GM23338 (cell line): Measurements from ENCODE around the gene CAMP. TPM values are rescaled to one million over a fixed set of nuclear protein-coding genes. Genes with fewer than 3 reads are reported as not detected.

ENCODE experiments used
- ATAC-seq: fragments of 200-7000 bp; cut with Tn5 transposase; 3 replicates; pipeline ENCODE4 v1.9.1; 2020
- DNase-seq: peaks from one replicate; pipeline ENCODE4 v3.0.0-alpha.2; 2015; ENCODE audit warnings: low spot score
- H2AFZ ChIP-seq: fragments of 200-600 bp; sonication (generic); 2 replicates; pipeline ENCODE4 v1.8.0; 2016; ENCODE audit warnings: antibody characterized with exemption, mild to moderate bottlenecking, moderate library complexity
- H3F3A ChIP-seq: fragments of 200-600 bp; sonication (generic); replicated peaks from 2 replicates; pipeline ENCODE4 v1.8.0; 2017; ENCODE audit warnings: antibody characterized with exemption, mixed run types, low read depth
- H3K27ac ChIP-seq: fragments of 200-600 bp; sonication (generic); 2 replicates; pipeline ENCODE4 v1.6.1; 2016; ENCODE audit warnings: low read depth
- H3K27me3 ChIP-seq: fragments of 200-600 bp; sonication (generic); 2 replicates; pipeline ENCODE4 v1.8.0; 2016; ENCODE audit warnings: mild to moderate bottlenecking, mixed run types, moderate library complexity; ENCODE audit not compliant: insufficient read depth
- H3K36me3 ChIP-seq: fragments of 200-600 bp; sonication (generic); 2 replicates; pipeline ENCODE4 v1.8.0; 2016; ENCODE audit warnings: mild to moderate bottlenecking; ENCODE audit not compliant: insufficient read depth
- H3K4me1 ChIP-seq: fragments of 200-600 bp; sonication (generic); 2 replicates; pipeline ENCODE4 v1.8.0; 2016; ENCODE audit warnings: mild to moderate bottlenecking, moderate library complexity; ENCODE audit not compliant: insufficient read depth
- H3K4me2 ChIP-seq: fragments of 200-600 bp; sonication (generic); 2 replicates; pipeline ENCODE4 v1.7.1; 2017; ENCODE audit warnings: mixed run types
- H3K4me3 ChIP-seq: fragments of 200-600 bp; sonication (generic); 2 replicates; pipeline ENCODE4 v1.6.1; 2016; ENCODE audit warnings: mixed run types
- H3K79me2 ChIP-seq: fragments of 200-600 bp; sonication (generic); replicated peaks from 2 replicates; pipeline ENCODE4 v1.8.0; 2017; ENCODE audit warnings: mild to moderate bottlenecking; ENCODE audit not compliant: insufficient read depth
- H3K9me2 ChIP-seq: fragments of 200-600 bp; sonication (generic); 2 replicates; pipeline ENCODE4 v1.8.0; 2017; ENCODE audit not compliant: insufficient read depth
- H4K20me1 ChIP-seq: fragments of 200-600 bp; sonication (generic); replicated peaks from 2 replicates; pipeline ENCODE4 v1.8.0; 2017; ENCODE audit warnings: mild to moderate bottlenecking; ENCODE audit not compliant: insufficient read depth
- H3K27ac Mint-ChIP-seq: 2 replicates; pipeline ENCODE4 v1.8.0; 2020; ENCODE audit warnings: inconsistent platforms, mild to moderate bottlenecking, moderate library complexity, mixed read lengths
- H3K27me3 Mint-ChIP-seq: 3 replicates; pipeline ENCODE4 v1.8.0; 2022; ENCODE audit warnings: low read depth, mild to moderate bottlenecking, moderate library complexity, mixed read lengths, inconsistent platforms; ENCODE audit not compliant: insufficient read depth, poor library complexity
- H3K36me3 Mint-ChIP-seq: 3 replicates; pipeline ENCODE4 v1.8.0; 2021; ENCODE audit warnings: low read depth, mild to moderate bottlenecking, inconsistent platforms, moderate library complexity, mixed read lengths
- H3K4me1 Mint-ChIP-seq: 3 replicates; pipeline ENCODE4 v1.8.0; 2020; ENCODE audit warnings: mild to moderate bottlenecking, inconsistent platforms, mixed read lengths
- H3K4me3 Mint-ChIP-seq: 3 replicates; pipeline ENCODE4 v1.8.0; 2021; ENCODE audit warnings: moderate library complexity, mild to moderate bottlenecking, inconsistent platforms, mixed read lengths
- H3K9me3 Mint-ChIP-seq: 3 replicates; pipeline ENCODE4 v1.8.0; 2020; ENCODE audit warnings: moderate library complexity, mild to moderate bottlenecking, inconsistent platforms, mixed read lengths
- CTCF ChIP-seq, 2 experiments: fragments of 200-600 bp in 1 of 2; sonication (generic) in 1 of 2; conservative IDR thresholded peaks; 2 replicates each; pipeline versions ENCODE4 v1.5.1 to v1.6.1; 2016 to 2017; ENCODE audit warnings: antibody characterized with exemption in 2 of 2, low read depth in 2 of 2, mild to moderate bottlenecking in 2 of 2, moderate library complexity in 1 of 2
- ETS1 ChIP-seq: IDR thresholded peaks from 2 replicates; pipeline ENCODE4 v1.6.1; 2016; ENCODE audit warnings: antibody characterized with exemption
- EZH2 ChIP-seq: fragments of 200-600 bp; sonication (generic); IDR thresholded peaks from one replicate; pipeline ENCODE4 v1.8.0; 2017; ENCODE audit warnings: antibody characterized with exemption, mild to moderate bottlenecking, low read depth; ENCODE audit not compliant: unreplicated experiment
- JUNB ChIP-seq: IDR thresholded peaks from one replicate; pipeline ENCODE4 v1.6.1; 2016; ENCODE audit warnings: antibody characterized with exemption; ENCODE audit not compliant: unreplicated experiment
- NANOG ChIP-seq: IDR thresholded peaks from 2 replicates; pipeline ENCODE4 v1.6.1; 2016; ENCODE audit warnings: antibody characterized with exemption, borderline replicate concordance
- POLR2AphosphoS5 ChIP-seq: IDR thresholded peaks from 2 replicates; pipeline ENCODE4 v1.6.1; 2016; ENCODE audit warnings: antibody characterized with exemption, low read depth
- REST ChIP-seq: IDR thresholded peaks from one replicate; pipeline ENCODE4 v1.6.1; 2018; ENCODE audit warnings: antibody characterized with exemption; ENCODE audit not compliant: unreplicated experiment
- STAT1 ChIP-seq: IDR thresholded peaks from one replicate; pipeline ENCODE4 v1.6.1; 2016; ENCODE audit warnings: antibody characterized with exemption; ENCODE audit not compliant: unreplicated experiment
- ZNF114 ChIP-seq: fragments of 250-450 bp; sonication (Bioruptor Pico); IDR thresholded peaks from 2 replicates; pipeline ENCODE4 v1.5.0; 2020; ENCODE audit warnings: mild to moderate bottlenecking, moderate library complexity
- ZNF331 ChIP-seq: fragments of 250-450 bp; sonication (Bioruptor Pico); IDR thresholded peaks from 2 replicates; pipeline ENCODE4 v1.5.0; 2020; ENCODE audit warnings: low read depth, mild to moderate bottlenecking, moderate library complexity
- ZNF462 ChIP-seq: fragments of 250-450 bp; sonication (Bioruptor Pico); IDR thresholded peaks from 2 replicates; pipeline ENCODE4 v1.5.0; 2020; ENCODE audit warnings: mild to moderate bottlenecking, moderate library complexity
- polyA plus RNA-seq: library from polyadenylated mRNA; unstranded; fragments of >200 nt; fragmentation: Nextera tagmentation; extraction: Ambion mirVana; gene quantifications from 2 replicates; pipeline ENCODE4 v1.2.1, GENCODE V29; 2016
- total RNA-seq: library from RNA; depleted of rRNA; stranded (reverse); fragments of >200 nt; shearing (Covaris generic); gene quantifications from 2 replicates; pipeline ENCODE4 v1.2.3, GENCODE V29; 2014

CAMP gene
- total and polyA plus RNA-seq, 2 experiments from 2014 or later = not detected

- Histone ChIP-seq H3K9me2 (no peaks in the 10 kb centered on the region), H3K4me2 (no peak overlapping the region), H3K4me1 (no peaks in the 10 kb centered on the region), H3K27me3 (no peaks in the 10 kb centered on the region), H3K36me3 (no peaks in the 10 kb centered on the region), H3K27ac (no peak overlapping the region), H3K79me2 (no peaks in the 10 kb centered on the region), H3F3A (no peaks in the 10 kb centered on the region), H4K20me1 (no peaks in the 10 kb centered on the region), H2AFZ (no peak overlapping the region), H3K4me3 (no peak overlapping the region)
- TF ChIP-seq JUNB = no peak
- no peak for TF ChIP-seq EZH2
- no peak for TF ChIP-seq ZNF114 (CRISPR knock-in tag)
- TF ChIP-seq ZNF331 (CRISPR knock-in tag) = no peak
- no peak for TF ChIP-seq CTCF (conservative IDR thresholded peaks at IDR 0.05; ENCODE audit: low read depth in 2 of 2)
- TF ChIP-seq ZNF462 (CRISPR knock-in tag) = no peak
- TF ChIP-seq POLR2AphosphoS5 = no peak
- no peak for TF ChIP-seq ETS1
- no peak for TF ChIP-seq NANOG
- TF ChIP-seq STAT1 = no peak
- no peak for TF ChIP-seq REST
- H3K27me3 Mint-ChIP-seq = peaks cover 17% of the 10 kb centered on the region
- no peak overlapping the region for H3K4me3 Mint-ChIP-seq
- ATAC-seq = no peak
- H3K9me3 Mint-ChIP-seq = peaks cover 4% of the 10 kb centered on the region; the same call in 1 of the 3 replicates
- no peaks in the 10 kb centered on the region; the same call in 2 of the 3 replicates for H3K36me3 Mint-ChIP-seq
- no peak for DNase-seq
- H3K4me1 Mint-ChIP-seq = no peaks in the 10 kb centered on the region; the same call in 2 of the 3 replicates
- no peak overlapping the region for H3K27ac Mint-ChIP-seq
Measured at GRCh38 chr3:48218537-48218936, 4.8 kb upstream of the CAMP start.
